OCI-LY7 (cell line): ENCODE measurements around the gene HOMER3. TPM values are rescaled to one million over a fixed set of nuclear protein-coding genes. Genes with fewer than 3 reads are reported as not detected.

Source experiments
- Bru-seq: library from RNA; stranded (reverse); fragments of 400-500 nt; gene quantifications from one replicate; lab custom pipeline; 2021; lab: Mats Ljungman, UMichigan
- BruChase-seq, 2 experiments: library from RNA; stranded (reverse); fragments of 400-500 nt; gene quantifications; one replicate each; lab custom pipeline; 2021; lab: Mats Ljungman, UMichigan
- BruUV-seq: library from RNA; stranded (reverse); fragments of 400-500 nt; replicated peaks from 2 replicates; lab custom pipeline; 2021; lab: Mats Ljungman, UMichigan
- CTCF ChIA-PET: fragments of 300-600 bp; sonication (Branson Sonifier 250); formaldehyde crosslinking; loops from one replicate; lab custom pipeline; 2022; ENCODE audit warnings: antibody characterized with exemption; ENCODE audit not compliant: unreplicated experiment; lab: Charles Lee
- POLR2A ChIA-PET: fragments of 300-600 bp; sonication (Branson Sonifier 250); formaldehyde crosslinking; loops from one replicate; lab custom pipeline; 2022; ENCODE audit warnings: antibody characterized with exemption; lab: Charles Lee
- DNase-seq: peaks from one replicate; pipeline ENCODE4 v3.0.0-alpha.2; 2015; ENCODE audit warnings: low spot score
- H2AFZ ChIP-seq: fragments of 200-600 bp; sonication (generic), shearing (Covaris generic); 2 replicates; pipeline ENCODE4 v1.6.1; 2014; ENCODE audit warnings: mild to moderate bottlenecking, antibody characterized with exemption, low read length, moderate library complexity
- H3K27ac ChIP-seq: fragments of 200-600 bp; sonication (generic); 2 replicates; pipeline ENCODE4 v1.5.1; 2014; ENCODE audit warnings: mixed run types, low read depth, mild to moderate bottlenecking, moderate library complexity, low read length, inconsistent platforms; ENCODE audit not compliant: poor library complexity, severe bottlenecking
- H3K36me3 ChIP-seq: fragments of 200-600 bp; sonication (generic); 2 replicates; pipeline ENCODE4 v1.6.1; 2014; ENCODE audit warnings: mild to moderate bottlenecking, antibody characterized with exemption, low read length, moderate library complexity, mixed read lengths; ENCODE audit not compliant: insufficient read depth
- H3K4me1 ChIP-seq: fragments of 200-600 bp; sonication (generic); 2 replicates; pipeline ENCODE4 v1.5.1; 2014; ENCODE audit warnings: mild to moderate bottlenecking, low read length; ENCODE audit not compliant: insufficient read depth, poor library complexity, severe bottlenecking
- H3K4me2 ChIP-seq: fragments of 200-600 bp; sonication (generic); 2 replicates; pipeline ENCODE4 v1.6.1; 2014; ENCODE audit warnings: mild to moderate bottlenecking, low read length
- H3K4me3 ChIP-seq: fragments of 200-600 bp; sonication (generic); 2 replicates; pipeline ENCODE4 v1.5.1; 2014; ENCODE audit warnings: mild to moderate bottlenecking, low read depth, low read length; ENCODE audit not compliant: poor library complexity, severe bottlenecking
- H3K79me2 ChIP-seq: fragments of 200-600 bp; sonication (generic); 2 replicates; pipeline ENCODE4 v1.6.1; 2016; ENCODE audit warnings: low read depth, mild to moderate bottlenecking, low read length, moderate library complexity, mixed read lengths; ENCODE audit not compliant: insufficient read depth
- H3K9me2 ChIP-seq: fragments of 200-600 bp; sonication (generic); 2 replicates; pipeline ENCODE4 v1.6.1; 2016; ENCODE audit warnings: mild to moderate bottlenecking, low read length, mixed read lengths; ENCODE audit not compliant: insufficient read depth
- H3K9me3 ChIP-seq: fragments of 200-600 bp; sonication (generic); 2 replicates; pipeline ENCODE4 v1.6.1; 2014; ENCODE audit warnings: mild to moderate bottlenecking, mixed run types, low read length, mixed read lengths
- H4K20me1 ChIP-seq: fragments of 200-600 bp; sonication (generic); 2 replicates; pipeline ENCODE4 v1.6.1; 2014; ENCODE audit warnings: mild to moderate bottlenecking, antibody characterized with exemption, low read length, moderate library complexity, mixed read lengths; ENCODE audit not compliant: insufficient read depth
- EZH2phosphoT487 ChIP-seq: fragments of 200-600 bp; sonication (generic); IDR thresholded peaks from 2 replicates; pipeline ENCODE4 v1.6.1; 2018; ENCODE audit warnings: low read depth, borderline replicate concordance, mild to moderate bottlenecking, mixed run types, antibody characterized with exemption, low read length, moderate library complexity, mixed read lengths
- intact Hi-C: fragments of 100-400 bp; cut with micrococcal nuclease; formaldehyde crosslinking; loops from one replicate; pipeline ENCODE4 v1.10.0; 2022; ENCODE audit not compliant: unreplicated experiment
- long read RNA-seq: library from polyadenylated mRNA; stranded (forward); transcript quantifications from one replicate; pipeline ENCODE4 v2.0.0, GENCODE V29; 2022
- total RNA-seq, 2 experiments: library from RNA; depleted of rRNA in 1 of 2; stranded (reverse); fragments of >200 nt in 1 of 2; shearing (Covaris generic) in 1 of 2; gene quantifications; 2 replicates each; pipeline ENCODE4 v1.2.3, GENCODE V29; 2014 to 2022
- TF ChIP-seq, protein P1 (sequence below): fragments of 200-600 bp; sonication (generic); conservative IDR thresholded peaks from 2 replicates; pipeline ENCODE4 v1.5.1; 2014; ENCODE audit warnings: mild to moderate bottlenecking, antibody characterized with exemption, low read length, moderate library complexity, mixed read lengths

HOMER3 gene
- total RNA-seq (2014; rRNA removed; shearing (Covaris generic)) (8.6 and 16.1 TPM in 2 replicates), total RNA-seq (2022) (14.8 and 15.5 TPM in 2 replicates), Bru-seq, nascent RNA (percentile 37 among the genes with signal in this experiment), BruChase-seq, experiment 1, labeled RNA remaining after a 6-hour chase (percentile 35 among the genes with signal in this experiment), BruChase-seq, experiment 2, labeled RNA remaining after a 2-hour chase (percentile 40 among the genes with signal in this experiment)
- long read RNA-seq, transcript HOMER3-202 (10 exons, 1,557 nt) = major isoform, 15 of 18 reads
- long read RNA-seq, partial matches to known transcripts = 0 of 18 reads
- long read RNA-seq, other reads (novel, unspliced or antisense) = 3 of 18 reads

DNA sequence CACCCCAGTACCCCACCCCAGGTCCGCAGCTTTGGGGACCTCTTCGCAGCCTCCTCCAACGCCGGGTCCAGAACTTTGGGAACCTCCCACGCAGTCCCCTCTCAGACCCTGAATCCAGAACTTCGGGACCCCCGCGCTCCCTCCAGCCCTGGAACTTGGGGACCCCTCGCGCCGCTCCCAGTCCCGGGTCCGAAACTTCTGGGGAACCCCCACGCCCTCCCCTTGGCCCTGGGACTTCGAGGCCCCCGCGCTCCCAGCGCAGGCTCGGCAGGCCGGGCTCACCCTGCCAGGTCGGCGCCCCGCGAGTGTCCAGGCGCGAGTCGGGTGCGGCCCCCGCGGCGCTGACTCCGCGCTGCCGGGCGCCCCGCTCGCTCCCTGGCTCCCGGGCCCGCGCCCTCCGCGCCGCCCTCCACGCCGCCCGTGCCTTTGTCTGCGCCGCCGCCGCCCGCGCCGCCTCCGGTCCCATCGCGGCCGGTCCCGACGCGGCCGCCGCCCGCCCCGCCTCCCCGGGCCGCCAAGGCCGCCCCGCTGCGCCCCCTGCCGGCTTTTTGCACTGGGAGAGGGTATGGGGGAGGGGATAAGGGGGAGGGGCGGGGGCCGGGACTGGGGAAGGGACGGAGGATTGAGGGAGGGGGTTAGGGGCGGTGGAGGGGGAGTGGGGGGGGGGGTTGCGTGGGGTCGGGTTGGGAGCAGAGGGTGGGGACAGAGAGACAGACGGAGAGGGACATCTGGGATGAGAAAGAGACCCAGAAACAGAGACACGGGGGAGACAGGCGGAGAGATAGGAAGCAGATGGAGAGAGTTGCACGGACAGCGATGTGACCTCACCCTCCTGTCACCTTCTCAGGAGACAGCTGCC, at the start of gene HOMER3:
HOMER3 (minus strand) TSS at position 449 of the 859 bp plus-strand sequence. CDS start 2,235 bp downstream, outside the sequence.
- Histone ChIP-seq H2AFZ (peak within 1 kb of the TSS; percentile 44), H4K20me1 (no peaks in the 10 kb centered on the region), H3K4me2 (peak within 1 kb of the TSS; percentile 93), H3K36me3 (no peaks in the 10 kb centered on the region), H3K9me3 (no peaks in the 10 kb centered on the region), H3K27ac (no peak within 1 kb of the TSS), H3K4me3 (peak within 1 kb of the TSS; percentile 78), H3K79me2 (no peaks in the 10 kb centered on the region), H3K4me1 (peaks cover 52% of the 10 kb centered on the region), H3K9me2 (no peaks in the 10 kb centered on the region)
- POLR2A ChIA-PET = no interaction called here
- peak; percentile 80 for DNase-seq
- BruUV-seq = no TSS peak
- CTCF ChIA-PET = no interaction called here
- intact Hi-C loops = loop anchor here (5.0 kb wide), 1 partner anchor 46 kb away; no protein-coding TSS in a partner anchor
- no peak for TF ChIP-seq EZH2phosphoT487
- TF ChIP-seq, protein P1, sequence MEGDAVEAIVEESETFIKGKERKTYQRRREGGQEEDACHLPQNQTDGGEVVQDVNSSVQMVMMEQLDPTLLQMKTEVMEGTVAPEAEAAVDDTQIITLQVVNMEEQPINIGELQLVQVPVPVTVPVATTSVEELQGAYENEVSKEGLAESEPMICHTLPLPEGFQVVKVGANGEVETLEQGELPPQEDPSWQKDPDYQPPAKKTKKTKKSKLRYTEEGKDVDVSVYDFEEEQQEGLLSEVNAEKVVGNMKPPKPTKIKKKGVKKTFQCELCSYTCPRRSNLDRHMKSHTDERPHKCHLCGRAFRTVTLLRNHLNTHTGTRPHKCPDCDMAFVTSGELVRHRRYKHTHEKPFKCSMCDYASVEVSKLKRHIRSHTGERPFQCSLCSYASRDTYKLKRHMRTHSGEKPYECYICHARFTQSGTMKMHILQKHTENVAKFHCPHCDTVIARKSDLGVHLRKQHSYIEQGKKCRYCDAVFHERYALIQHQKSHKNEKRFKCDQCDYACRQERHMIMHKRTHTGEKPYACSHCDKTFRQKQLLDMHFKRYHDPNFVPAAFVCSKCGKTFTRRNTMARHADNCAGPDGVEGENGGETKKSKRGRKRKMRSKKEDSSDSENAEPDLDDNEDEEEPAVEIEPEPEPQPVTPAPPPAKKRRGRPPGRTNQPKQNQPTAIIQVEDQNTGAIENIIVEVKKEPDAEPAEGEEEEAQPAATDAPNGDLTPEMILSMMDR = no peak

DNA sequence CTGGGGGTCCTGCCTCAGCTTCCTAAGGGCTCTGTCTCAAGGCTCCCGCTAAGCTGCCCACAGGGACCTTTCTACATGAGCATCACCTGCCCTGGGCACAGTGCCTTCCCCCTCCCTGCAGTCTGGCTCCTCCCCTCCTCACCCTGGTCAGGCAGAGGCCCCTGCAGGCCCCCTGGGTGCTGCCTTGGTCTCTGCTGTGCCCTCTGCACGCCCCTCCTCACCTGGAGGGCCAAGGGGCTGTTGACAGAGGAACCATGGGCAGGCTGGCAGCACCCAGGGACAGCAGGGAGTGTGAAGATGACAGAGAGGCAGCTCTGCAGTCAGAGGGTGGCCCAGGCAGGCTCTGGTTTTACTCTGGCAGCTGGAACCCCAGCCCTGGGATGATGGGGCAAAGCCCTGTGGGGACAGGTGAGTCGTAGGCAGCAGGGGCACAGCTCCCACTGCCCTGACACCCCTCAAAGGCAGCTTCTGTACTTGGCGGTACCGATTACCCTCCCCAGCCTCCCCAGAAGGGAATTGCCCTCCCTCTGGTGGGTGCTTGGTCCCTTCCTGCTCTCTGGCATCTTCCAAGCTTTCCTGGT, 49.2 kb upstream of the HOMER3 start:
- intact Hi-C loops = no loop called here
- DNase-seq = no peak
- Histone ChIP-seq H3K79me2 (no peaks in the 10 kb centered on the region), H3K4me3 (no peak overlapping the region), H3K4me2 (no peak overlapping the region), H3K9me3 (no peaks in the 10 kb centered on the region), H3K36me3 (peaks cover 42% of the 10 kb centered on the region), H4K20me1 (no peaks in the 10 kb centered on the region), H2AFZ (no peak overlapping the region), H3K9me2 (no peaks in the 10 kb centered on the region), H3K27ac (no peak overlapping the region), H3K4me1 (no peaks in the 10 kb centered on the region)
- TF ChIP-seq, protein P1 = no peak
- TF ChIP-seq EZH2phosphoT487 = no peak
- BruUV-seq = no TSS peak
- POLR2A ChIA-PET = no interaction called here
- CTCF ChIA-PET = interaction anchor here (0.5 kb wide), 1 partner anchor 99 kb away, joined by 9 read pairs; no protein-coding TSS in a partner anchor
